Measurements from ENCODE around the gene LAMA2. TPM values are rescaled to one million over a fixed set of nuclear protein-coding genes. Genes with fewer than 3 reads are reported as not detected.
"Not testable (repeated sequence)": the region's sequence is repeated elsewhere in the genome, so short reads cannot be mapped to it uniquely, and the experiment has no call there.

The LAMA2 gene
- total RNA-seq, 1 donor from 2014 or later, result 320 TPM

- peak; percentile 23 for DNase-seq
Observed at GRCh38 chr6:129073691-129074395, 190.9 kb downstream of the LAMA2 start.

- no peak for DNase-seq
Observed at GRCh38 chr6:129084406-129084805, 201.5 kb downstream of the LAMA2 start.

- DNase-seq, result not testable (repeated sequence)
Observed at GRCh38 chr6:129088481-129088880, 205.5 kb downstream of the LAMA2 start.

GRCh38 chr6:129089357-129089756 lies 206.4 kb downstream of the LAMA2 start:
- no peak for DNase-seq

- peak; percentile 35 for DNase-seq
Observed at GRCh38 chr6:129094147-129094546, 211.2 kb downstream of the LAMA2 start.

GRCh38 chr6:129096651-129097290 lies 213.8 kb downstream of the LAMA2 start:
- no peak for DNase-seq

- DNase-seq, result no peak
Observed at GRCh38 chr6:129098061-129098553, 215.2 kb downstream of the LAMA2 start.

GRCh38 chr6:129099696-129100095 lies 216.8 kb downstream of the LAMA2 start:
- no peak for DNase-seq

GRCh38 chr6:129100164-129100563 lies 217.2 kb downstream of the LAMA2 start:
- no peak for DNase-seq

GRCh38 chr6:129102741-129103140 lies 219.8 kb downstream of the LAMA2 start:
- peak; percentile 94 for DNase-seq

GRCh38 chr6:129104131-129104530 lies 221.2 kb downstream of the LAMA2 start:
- DNase-seq, result no peak

GRCh38 chr6:129104560-129104959 lies 221.6 kb downstream of the LAMA2 start:
- DNase-seq, result no peak

- no peak for DNase-seq
Observed at GRCh38 chr6:129105035-129105434, 222.1 kb downstream of the LAMA2 start.

GRCh38 chr6:129105793-129106192 lies 222.9 kb downstream of the LAMA2 start:
- DNase-seq, result no peak

GRCh38 chr6:129108337-129108736 lies 225.4 kb downstream of the LAMA2 start:
- no peak for DNase-seq

GRCh38 chr6:129110690-129111343 lies 227.9 kb downstream of the LAMA2 start:
- DNase-seq, result no peak

GRCh38 chr6:129111346-129111745 lies 228.4 kb downstream of the LAMA2 start:
- DNase-seq, result no peak

GRCh38 chr6:129111853-129112252 lies 228.9 kb downstream of the LAMA2 start:
- DNase-seq, result no peak

- DNase-seq, result no peak
Observed at GRCh38 chr6:129112591-129112990, 229.7 kb downstream of the LAMA2 start.

GRCh38 chr6:129113637-129114036 lies 230.7 kb downstream of the LAMA2 start:
- no peak for DNase-seq

GRCh38 chr6:129114636-129115391 lies 231.9 kb downstream of the LAMA2 start:
- no peak for DNase-seq

GRCh38 chr6:129115471-129115870 lies 232.5 kb downstream of the LAMA2 start:
- DNase-seq, result peak; percentile 61

GRCh38 chr6:129117355-129117754 lies 234.4 kb downstream of the LAMA2 start:
- DNase-seq, result no peak

Data from tongue (tissue), 2 donors.